Natural killer cell (primary cell): ENCODE measurements around the gene EFCAB6. TPM values are rescaled to one million over a fixed set of nuclear protein-coding genes. Genes with fewer than 3 reads are reported as not detected.

ENCODE experiments used
- ATAC-seq, 3 donors: fragments of 150-1000 bp in 2 of 3; fragments of 200-7000 bp in 1 of 3; cut with Tn5 transposase; 1 replicate in 1 of 3; 2 replicates in 2 of 3; pipeline ENCODE4 v1.10.0; 2021; ENCODE audit warnings: mild to moderate bottlenecking in 2 of 3, moderate library complexity in 2 of 3
- DNase-seq, 2 donors: peaks; one replicate each; pipeline versions ENCODE4 v3.0.0 to v3.0.0-alpha.2; 2013 to 2021; ENCODE audit warnings: mixed read lengths in 1 of 2
- H3K27ac ChIP-seq: one replicate; pipeline ENCODE4 v1.5.1; 2013; ENCODE audit warnings: mild to moderate bottlenecking, low read length
- H3K27me3 ChIP-seq: one replicate; pipeline ENCODE4 v1.6.1; 2013; ENCODE audit warnings: low read length; ENCODE audit not compliant: control insufficient read depth, insufficient read depth
- H3K36me3 ChIP-seq: one replicate; pipeline ENCODE4 v1.6.1; 2013; ENCODE audit warnings: low read length; ENCODE audit not compliant: control insufficient read depth, insufficient read depth
- H3K4me1 ChIP-seq: one replicate; pipeline ENCODE4 v1.6.1; 2013; ENCODE audit warnings: low read length; ENCODE audit not compliant: control insufficient read depth, insufficient read depth
- H3K4me3 ChIP-seq: one replicate; pipeline ENCODE4 v1.5.1; 2013; ENCODE audit warnings: low read length
- H3K9me3 ChIP-seq: one replicate; pipeline ENCODE4 v1.6.1; 2013; ENCODE audit warnings: low read length; ENCODE audit not compliant: control insufficient read depth, insufficient read depth
- H3K27ac Mint-ChIP-seq, 2 donors: one replicate each; pipeline ENCODE4 v1.8.0; 2022; ENCODE audit warnings: mild to moderate bottlenecking in 2 of 2, mixed read lengths in 2 of 2, moderate library complexity in 1 of 2
- H3K27me3 Mint-ChIP-seq, 2 donors: one replicate each; pipeline ENCODE4 v1.8.0; 2022; ENCODE audit warnings: low read depth in 2 of 2, mixed read lengths in 2 of 2
- H3K36me3 Mint-ChIP-seq: one replicate; pipeline ENCODE4 v1.8.0; 2022; ENCODE audit warnings: mixed read lengths
- H3K4me1 Mint-ChIP-seq, 2 donors: one replicate each; pipeline ENCODE4 v1.8.0; 2022; ENCODE audit warnings: mixed read lengths in 2 of 2
- H3K4me3 Mint-ChIP-seq: one replicate; pipeline ENCODE4 v1.8.0; 2022; ENCODE audit warnings: mild to moderate bottlenecking, moderate library complexity, mixed read lengths
- H3K9me3 Mint-ChIP-seq, 2 donors: one replicate each; pipeline ENCODE4 v1.8.0; 2022; ENCODE audit warnings: mixed read lengths in 2 of 2
- WGBS: methylation state at CpG from one replicate; pipeline ENCODE4 v1.1.7; 2013; ENCODE audit warnings: missing lambda C conversion rate; ENCODE audit not compliant: insufficient coverage; 5-methylcytosine and 5-hydroxymethylcytosine counted together
- intact Hi-C: fragments of 100-400 bp; cut with micrococcal nuclease; formaldehyde crosslinking; loops from one replicate; pipeline ENCODE4 v1.14.2; 2022
- total RNA-seq, 4 donors: library from RNA; stranded (reverse); fragments of 120-200 nt in 1 of 4; gene quantifications; one replicate each; pipeline versions ENCODE4 v1.2.3 to v1.2.4, GENCODE V29; 2013 to 2022
- TF ChIP-seq, protein P1 (sequence below): fragments of 200-600 bp; IDR thresholded peaks from one replicate; pipeline ENCODE4 v1.8.0; 2022; ENCODE audit warnings: antibody characterized with exemption

The EFCAB6 gene
- total RNA-seq, 3 donors from 2014 or later (not counting 1 experiment from before 2014, with no cell fraction given), result 0.23 to 0.35 (median 0.26) TPM

DNA sequence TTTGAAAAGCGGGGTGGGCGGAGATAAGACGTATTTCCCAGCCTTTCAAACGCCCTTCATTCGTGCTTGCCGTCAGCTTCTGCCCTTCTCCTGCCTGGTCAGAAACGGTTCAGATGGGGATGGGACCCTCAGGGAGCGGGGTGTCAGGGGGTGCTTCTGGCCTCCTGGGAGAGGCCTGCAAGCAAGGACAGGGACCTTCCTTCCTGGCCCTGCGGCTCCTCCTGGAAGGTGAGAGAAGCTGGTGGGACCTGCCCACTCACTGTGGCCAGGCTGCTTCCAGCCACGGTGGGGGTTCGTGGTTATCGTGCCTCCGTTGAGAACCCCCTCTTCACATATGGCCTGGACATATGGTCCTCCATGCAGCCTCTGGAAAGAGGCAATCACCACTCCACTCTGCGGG is 295.7 kb downstream of the EFCAB6 start:
- Histone ChIP-seq H3K4me3 (no peak overlapping the region), H3K27me3 (no peaks in the 10 kb centered on the region), H3K36me3 (no peaks in the 10 kb centered on the region), H3K4me1 (no peaks in the 10 kb centered on the region), H3K9me3 (no peaks in the 10 kb centered on the region), H3K27ac (no peak overlapping the region)
- no peak for ATAC-seq
- Mint-ChIP-seq H3K9me3 (no peaks in the 10 kb centered on the region), H3K36me3 (no peaks in the 10 kb centered on the region), H3K4me1 (no peaks in the 10 kb centered on the region), H3K27ac (no peak overlapping the region), H3K27me3 (no peaks in the 10 kb centered on the region), H3K4me3 (no peak overlapping the region)
- intact Hi-C loops, result no loop called here
- 81% methylated on average over 14 of the region's 14 CpGs for WGBS
- DNase-seq, result no peak
- TF ChIP-seq, protein P1, sequence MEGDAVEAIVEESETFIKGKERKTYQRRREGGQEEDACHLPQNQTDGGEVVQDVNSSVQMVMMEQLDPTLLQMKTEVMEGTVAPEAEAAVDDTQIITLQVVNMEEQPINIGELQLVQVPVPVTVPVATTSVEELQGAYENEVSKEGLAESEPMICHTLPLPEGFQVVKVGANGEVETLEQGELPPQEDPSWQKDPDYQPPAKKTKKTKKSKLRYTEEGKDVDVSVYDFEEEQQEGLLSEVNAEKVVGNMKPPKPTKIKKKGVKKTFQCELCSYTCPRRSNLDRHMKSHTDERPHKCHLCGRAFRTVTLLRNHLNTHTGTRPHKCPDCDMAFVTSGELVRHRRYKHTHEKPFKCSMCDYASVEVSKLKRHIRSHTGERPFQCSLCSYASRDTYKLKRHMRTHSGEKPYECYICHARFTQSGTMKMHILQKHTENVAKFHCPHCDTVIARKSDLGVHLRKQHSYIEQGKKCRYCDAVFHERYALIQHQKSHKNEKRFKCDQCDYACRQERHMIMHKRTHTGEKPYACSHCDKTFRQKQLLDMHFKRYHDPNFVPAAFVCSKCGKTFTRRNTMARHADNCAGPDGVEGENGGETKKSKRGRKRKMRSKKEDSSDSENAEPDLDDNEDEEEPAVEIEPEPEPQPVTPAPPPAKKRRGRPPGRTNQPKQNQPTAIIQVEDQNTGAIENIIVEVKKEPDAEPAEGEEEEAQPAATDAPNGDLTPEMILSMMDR, result no peak

DNA sequence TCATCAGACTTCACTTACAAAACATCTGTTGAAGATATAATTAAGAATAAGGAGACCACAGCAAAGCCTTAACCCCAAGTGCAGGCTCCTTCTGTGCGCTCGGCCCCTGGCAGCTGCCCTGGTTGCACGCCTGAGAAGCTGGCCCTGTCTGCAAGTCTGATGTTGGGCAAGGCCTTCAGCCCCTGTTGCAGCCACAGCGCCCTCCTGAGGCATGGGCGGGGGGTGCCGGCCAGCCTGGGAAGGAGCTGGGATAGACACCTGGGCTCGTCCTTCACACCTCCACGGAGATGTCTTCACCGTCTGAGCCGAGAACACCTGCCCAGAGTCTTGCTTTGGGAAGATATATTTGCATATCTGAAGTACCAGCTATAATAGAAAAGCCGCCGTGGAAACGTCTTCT is 296.2 kb downstream of the EFCAB6 start:
- no peak overlapping the region for H3K27ac ChIP-seq
- no peaks in the 10 kb centered on the region for H3K36me3 ChIP-seq
- H3K4me1 Mint-ChIP-seq, result no peaks in the 10 kb centered on the region
- H3K27me3 ChIP-seq, result no peaks in the 10 kb centered on the region
- TF ChIP-seq, protein P1, result no peak
- DNase-seq (no peak), ATAC-seq (no peak)
- H3K4me3 Mint-ChIP-seq, result no peak overlapping the region
- no peaks in the 10 kb centered on the region for H3K36me3 Mint-ChIP-seq
- H3K9me3 ChIP-seq, result no peaks in the 10 kb centered on the region
- H3K27me3 Mint-ChIP-seq, result no peaks in the 10 kb centered on the region
- WGBS, result 66% methylated on average over 13 of the region's 13 CpGs
- intact Hi-C loops, result no loop called here
- H3K4me3 ChIP-seq, result no peak overlapping the region
- no peaks in the 10 kb centered on the region for H3K4me1 ChIP-seq
- H3K27ac Mint-ChIP-seq, result no peak overlapping the region
- no peaks in the 10 kb centered on the region for H3K9me3 Mint-ChIP-seq

DNA sequence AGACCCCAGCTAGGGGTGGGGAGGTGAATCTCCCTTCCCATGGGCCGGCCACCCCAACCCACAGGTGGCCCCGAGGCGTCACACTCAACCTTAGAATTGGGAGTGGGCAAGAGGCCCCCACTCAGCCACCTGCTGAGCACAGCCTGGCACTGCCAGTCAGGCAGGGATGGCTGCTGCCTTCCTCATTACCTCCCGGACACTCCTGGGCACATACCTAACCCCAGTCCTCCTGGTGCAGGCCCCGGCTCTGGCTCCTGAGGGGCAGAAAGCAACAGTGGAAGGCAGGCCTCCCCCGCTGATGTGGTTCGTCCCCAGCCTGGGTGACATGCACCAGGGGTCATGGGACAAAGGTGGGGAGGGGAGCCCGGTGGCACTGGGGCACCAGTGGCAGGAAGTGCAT is 296.7 kb downstream of the EFCAB6 start:
- Histone ChIP-seq H3K4me1 (no peaks in the 10 kb centered on the region), H3K27ac (no peak overlapping the region), H3K27me3 (no peaks in the 10 kb centered on the region), H3K36me3 (no peaks in the 10 kb centered on the region), H3K9me3 (no peaks in the 10 kb centered on the region), H3K4me3 (no peak overlapping the region)
- no peak for ATAC-seq
- TF ChIP-seq, protein P1, result no peak
- Mint-ChIP-seq H3K36me3 (no peaks in the 10 kb centered on the region), H3K27me3 (no peaks in the 10 kb centered on the region), H3K4me3 (no peak overlapping the region), H3K4me1 (no peaks in the 10 kb centered on the region), H3K27ac (no peak overlapping the region), H3K9me3 (no peaks in the 10 kb centered on the region)
- 87% methylated on average over 7 of the region's 8 CpGs for WGBS
- intact Hi-C loops, result no loop called here
- DNase-seq, result no peak

GRCh38 chr22:43514476-43515157 is 297.5 kb downstream of the EFCAB6 start:
- TF ChIP-seq, protein P1, result no peak
- Mint-ChIP-seq H3K9me3 (no peaks in the 10 kb centered on the region), H3K4me3 (no peak overlapping the region), H3K4me1 (no peaks in the 10 kb centered on the region), H3K27me3 (no peaks in the 10 kb centered on the region), H3K27ac (no peak overlapping the region), H3K36me3 (no peaks in the 10 kb centered on the region)
- intact Hi-C loops, result no loop called here
- DNase-seq (no peak), ATAC-seq (no peak)
- 82% methylated on average over 31 of the region's 31 CpGs for WGBS
- Histone ChIP-seq H3K4me1 (no peaks in the 10 kb centered on the region), H3K4me3 (no peak overlapping the region), H3K9me3 (no peaks in the 10 kb centered on the region), H3K27me3 (no peaks in the 10 kb centered on the region), H3K36me3 (no peaks in the 10 kb centered on the region), H3K27ac (no peak overlapping the region)
